GM19043 (cell line): ENCODE data around the gene MRPL38.
"Not testable (repeated sequence)": the region's sequence is repeated elsewhere in the genome, so short reads cannot be mapped to it uniquely, and the experiment has no call there.

Experiments used
- ATAC-seq: cut with Tn5 transposase; IDR thresholded peaks from one replicate; pipeline ENCODE4 v1.9.1; 2021; ENCODE audit warnings: low read depth; ENCODE audit not compliant: unreplicated experiment

The MRPL38 gene

DNA sequence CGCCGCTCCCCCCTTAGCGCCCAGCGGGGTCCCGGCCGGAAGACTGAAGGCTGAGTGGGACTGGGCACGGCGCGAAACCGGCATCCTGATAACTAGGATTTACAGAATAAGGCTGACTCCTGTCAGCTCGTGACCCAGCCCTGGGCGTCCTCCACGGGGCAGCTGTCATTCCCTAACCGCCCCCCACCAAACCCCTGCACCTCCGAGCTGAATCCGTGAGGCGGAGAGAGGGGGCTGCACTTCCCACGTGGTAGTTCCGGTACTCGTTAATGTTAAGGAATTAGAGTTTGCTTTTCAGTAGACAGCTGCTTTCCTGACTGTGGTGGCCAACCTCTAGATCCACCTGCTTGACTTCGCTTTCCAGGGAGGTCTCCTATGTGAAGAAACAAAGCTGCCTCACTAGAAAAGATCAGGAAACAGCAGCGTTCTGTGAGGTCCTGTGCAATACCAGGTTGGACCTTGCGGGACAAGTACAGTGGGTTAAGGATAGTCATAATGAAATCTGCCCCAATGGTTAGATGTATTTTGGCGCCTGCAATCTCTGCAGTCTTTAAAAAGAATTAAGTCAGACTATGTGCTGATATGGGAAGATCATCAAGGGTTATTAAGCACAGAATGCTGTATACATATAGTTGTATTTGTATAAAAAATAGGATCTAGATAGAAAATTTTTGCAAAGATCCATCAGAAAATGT lies 48.5 kb downstream of the MRPL38 start:
- ATAC-seq, result peak; percentile 20

DNA sequence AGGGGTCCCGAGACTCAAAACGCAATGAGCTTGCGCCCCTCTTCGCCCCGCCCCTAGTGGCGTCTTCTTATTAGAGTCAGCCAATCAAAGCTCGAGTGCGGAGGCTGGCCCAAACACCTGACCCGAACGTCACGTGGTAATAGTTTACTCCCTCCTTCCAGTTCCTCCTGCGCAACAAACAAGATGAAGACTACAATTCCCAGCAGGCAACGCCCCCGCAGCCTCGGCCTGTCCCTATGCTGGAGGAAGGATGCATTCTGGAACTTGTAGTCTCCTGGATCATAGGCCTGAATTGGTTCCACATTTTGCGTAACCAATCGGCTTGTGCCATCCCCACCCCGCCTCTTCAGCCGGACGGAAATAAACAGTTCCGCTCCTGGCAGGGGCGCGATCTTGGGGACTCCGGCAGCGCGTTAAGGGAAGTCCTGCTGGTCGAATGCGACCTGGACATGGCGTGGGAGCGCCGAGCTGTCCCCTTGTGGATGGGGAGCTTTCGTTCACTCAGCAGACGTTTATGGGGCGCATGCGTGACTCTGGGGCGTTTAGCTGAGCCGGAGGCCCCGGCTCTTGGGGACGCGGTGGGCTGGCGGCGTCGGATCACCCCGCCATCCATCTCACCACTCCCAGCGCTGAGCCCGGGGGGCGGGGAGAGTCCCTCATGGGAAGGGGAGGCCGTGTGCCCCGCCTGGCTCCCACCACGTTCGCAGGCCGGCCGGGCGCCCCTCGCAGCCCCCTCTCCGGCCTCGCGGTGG lies 49.2 kb downstream of the MRPL38 start, which contains the start of gene WBP2:
Gene WBP2 (minus strand): TSS at position 26 of the 752 bp plus-strand sequence. CDS start 38 bp downstream, outside the sequence.
- peak; percentile 81 for ATAC-seq

DNA sequence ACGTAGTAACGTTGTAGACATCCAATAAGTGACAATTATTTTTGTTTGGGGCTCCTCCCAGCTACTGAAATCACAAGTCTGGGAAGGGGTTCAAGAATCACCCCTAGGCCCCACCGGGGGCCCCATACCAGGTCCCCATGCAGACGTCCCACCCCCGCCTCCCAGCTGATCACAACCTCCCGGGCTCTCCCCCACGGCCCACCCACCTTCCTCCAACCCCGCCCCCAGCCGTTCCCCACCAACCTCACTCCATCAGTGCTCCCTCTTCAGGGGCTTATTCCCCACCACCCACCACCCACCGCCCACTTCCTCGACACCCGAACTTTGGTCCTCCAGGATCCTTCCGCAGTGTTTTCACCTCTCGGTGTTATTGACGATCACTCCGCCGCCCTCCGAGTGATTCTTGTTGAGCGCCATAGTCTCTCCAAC lies 49.8 kb downstream of the MRPL38 start:
- ATAC-seq, result no peak

DNA sequence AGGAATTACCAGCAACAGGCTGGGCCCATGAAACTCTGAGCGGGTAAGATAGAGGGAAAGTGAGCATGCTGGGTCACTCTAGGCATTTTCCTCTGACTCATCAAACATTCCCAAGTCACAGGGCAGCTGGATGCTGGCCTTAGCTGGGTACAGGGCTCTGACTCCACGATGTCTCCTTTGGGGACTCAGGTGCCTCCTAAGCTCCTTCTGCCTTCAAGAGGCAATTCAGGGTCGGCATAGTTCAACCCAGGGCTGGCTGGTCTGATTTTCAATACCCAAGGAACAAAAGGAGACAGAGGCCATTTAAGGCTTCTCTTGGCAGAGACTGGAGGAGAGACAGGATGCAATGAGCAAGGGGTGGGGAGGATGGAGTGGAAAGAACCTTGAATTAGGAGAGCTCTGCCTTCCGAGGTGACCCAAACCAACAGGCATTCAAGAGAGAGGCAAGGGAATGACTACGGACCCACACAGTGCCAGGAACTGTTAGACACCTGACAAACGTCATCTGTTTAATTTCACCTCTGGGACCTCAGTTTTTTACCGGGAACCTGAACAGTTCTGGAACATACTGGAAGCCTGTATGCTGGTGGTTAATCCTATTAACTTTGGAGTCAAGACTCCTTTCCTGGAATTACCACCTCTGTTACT lies 50.5 kb downstream of the MRPL38 start:
- no peak for ATAC-seq

DNA sequence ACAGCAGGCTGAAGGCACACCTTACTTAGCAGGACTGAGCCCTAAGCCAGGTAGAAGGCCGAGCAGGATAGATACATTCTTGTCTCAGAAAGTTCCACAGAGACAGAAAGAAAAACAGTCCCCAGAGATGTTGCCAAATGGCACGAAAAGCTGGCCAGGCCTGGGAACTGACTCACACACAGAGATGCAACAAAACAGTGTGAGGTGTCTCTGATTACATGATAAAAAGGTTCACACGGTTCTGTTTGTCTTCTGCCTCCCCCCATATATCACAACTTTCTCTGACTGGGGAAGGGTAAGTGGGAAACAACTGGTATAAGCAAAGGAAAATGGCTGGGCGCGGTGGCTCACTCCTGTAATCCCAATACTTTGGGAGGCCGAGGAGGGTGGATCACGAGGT lies 51.3 kb downstream of the MRPL38 start:
- ATAC-seq, result no peak

DNA sequence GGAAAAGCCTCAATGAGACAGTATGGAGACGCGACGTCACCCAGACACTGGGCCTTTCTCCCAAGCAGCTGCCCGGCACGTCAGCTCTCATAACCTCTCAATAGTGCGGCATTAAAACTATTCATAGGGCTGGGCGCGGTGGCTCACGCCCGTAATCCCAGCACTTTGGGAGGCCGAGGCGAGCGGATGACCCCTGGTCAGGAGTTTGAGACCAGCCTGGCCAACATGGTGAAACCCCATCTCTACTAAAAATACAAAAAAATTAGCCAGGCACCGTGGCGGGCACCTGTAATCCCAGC lies 53.0 kb downstream of the MRPL38 start:
- not testable (repeated sequence) for ATAC-seq

DNA sequence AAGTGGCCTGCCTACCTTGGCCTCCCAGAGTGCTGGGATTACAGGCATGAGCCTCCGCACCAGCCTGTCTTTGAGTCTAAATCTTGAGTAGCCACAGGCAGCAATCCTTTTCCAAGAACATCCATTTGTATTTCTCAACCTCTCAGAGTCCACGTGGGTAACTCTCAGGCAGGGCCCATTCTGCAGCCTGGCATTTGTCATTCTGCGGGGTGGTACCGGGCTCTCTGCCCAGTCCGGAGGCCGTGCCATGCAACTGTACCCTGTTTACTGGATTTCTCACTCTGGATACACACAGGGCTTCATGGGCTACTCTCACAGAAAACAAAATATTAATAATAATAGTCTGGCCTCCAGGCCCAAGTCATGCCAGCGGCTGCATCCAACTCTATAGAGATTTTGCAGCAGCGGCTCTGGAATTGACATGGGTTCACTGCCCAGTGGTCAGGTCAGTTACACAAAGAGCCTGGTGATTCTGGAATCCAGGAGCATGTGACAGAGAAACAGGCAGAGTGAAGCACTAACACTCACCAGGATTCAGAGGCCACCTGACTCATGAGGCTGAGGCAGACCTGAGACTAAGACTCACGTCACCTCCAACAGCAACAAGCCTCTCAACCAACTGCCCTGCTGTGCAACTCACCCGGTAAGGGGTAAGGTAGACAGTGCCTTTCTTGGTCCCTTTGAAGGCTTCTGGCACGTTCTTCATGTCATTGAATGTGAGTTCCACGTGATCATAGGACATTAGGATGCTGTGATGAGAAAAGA lies 53.6 kb downstream of the MRPL38 start:
- no peak for ATAC-seq

DNA sequence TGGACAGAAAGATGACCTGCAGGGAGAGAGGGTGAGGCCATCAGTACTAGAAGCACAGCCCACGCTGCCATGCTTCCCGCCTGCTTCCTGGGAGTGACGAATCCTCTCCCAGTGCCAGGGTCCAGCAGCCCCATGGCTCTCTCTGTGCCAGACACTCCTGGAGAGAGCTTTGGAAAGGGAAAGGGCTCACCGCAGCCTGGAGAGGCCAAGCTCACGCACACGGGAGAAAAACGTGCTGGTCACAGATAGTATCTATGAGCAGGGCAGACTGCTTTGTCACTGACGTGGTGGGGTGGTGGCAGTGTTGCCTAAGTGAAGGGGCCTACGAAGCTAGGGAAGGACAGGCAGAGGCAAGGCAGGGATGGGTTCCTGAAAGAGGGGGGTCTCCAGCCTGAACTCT lies 55.0 kb downstream of the MRPL38 start:
- no peak for ATAC-seq

DNA sequence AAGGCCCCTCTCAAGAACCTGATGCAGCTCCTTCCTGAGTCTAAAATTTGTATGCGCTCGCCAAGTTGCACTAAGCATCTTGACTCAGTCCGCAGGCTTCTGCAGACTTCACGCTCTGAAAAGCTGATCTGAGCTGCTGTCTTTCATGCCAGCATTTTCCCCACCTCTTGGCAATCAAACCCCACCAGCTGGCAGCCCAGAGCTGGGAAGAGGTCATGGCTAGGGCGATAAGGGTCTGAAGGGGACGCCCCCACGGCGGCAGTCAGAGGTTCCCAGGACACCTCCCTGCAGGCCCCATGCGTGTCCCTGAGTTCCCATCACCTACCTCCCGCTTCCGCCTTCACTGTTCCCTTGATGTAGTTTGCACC lies 55.4 kb downstream of the MRPL38 start:
- ATAC-seq, result no peak
